GM20431 (cell line): ENCODE measurements around the gene CALML4.
"Not testable (repeated sequence)": the region's sequence is repeated elsewhere in the genome, so short reads cannot be mapped to it uniquely, and the experiment has no call there.

Experiments
- in situ Hi-C: fragments of 300-500 bp; cut with MseI, MboI; formaldehyde crosslinking; loops from one replicate; pipeline ENCODE4 v1.15.0; 2020; ENCODE audit warnings: low sequenced_read_pairs; ENCODE audit not compliant: unreplicated experiment

Gene CALML4

DNA sequence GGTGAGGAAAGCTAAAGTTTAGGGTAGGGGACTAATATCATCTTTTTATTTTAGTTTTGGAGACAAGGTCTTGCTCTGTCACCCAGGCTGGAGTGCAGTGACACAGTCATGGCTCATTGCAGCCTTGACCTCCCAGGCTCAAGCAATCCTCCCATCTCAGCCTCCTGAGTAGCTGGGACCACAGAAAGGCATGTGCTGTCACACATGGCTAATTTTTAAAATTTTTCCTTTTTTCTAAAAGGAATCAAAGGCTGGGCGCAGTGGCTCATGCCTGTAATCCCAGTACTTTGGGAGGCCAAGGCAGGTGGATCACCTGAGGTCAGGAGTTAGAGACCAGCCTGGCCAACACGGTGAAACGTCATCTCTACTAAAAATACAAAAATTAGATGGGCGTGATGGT is 20.3 kb upstream of the CALML4 start:
- in situ Hi-C loops = not testable (repeated sequence)

DNA sequence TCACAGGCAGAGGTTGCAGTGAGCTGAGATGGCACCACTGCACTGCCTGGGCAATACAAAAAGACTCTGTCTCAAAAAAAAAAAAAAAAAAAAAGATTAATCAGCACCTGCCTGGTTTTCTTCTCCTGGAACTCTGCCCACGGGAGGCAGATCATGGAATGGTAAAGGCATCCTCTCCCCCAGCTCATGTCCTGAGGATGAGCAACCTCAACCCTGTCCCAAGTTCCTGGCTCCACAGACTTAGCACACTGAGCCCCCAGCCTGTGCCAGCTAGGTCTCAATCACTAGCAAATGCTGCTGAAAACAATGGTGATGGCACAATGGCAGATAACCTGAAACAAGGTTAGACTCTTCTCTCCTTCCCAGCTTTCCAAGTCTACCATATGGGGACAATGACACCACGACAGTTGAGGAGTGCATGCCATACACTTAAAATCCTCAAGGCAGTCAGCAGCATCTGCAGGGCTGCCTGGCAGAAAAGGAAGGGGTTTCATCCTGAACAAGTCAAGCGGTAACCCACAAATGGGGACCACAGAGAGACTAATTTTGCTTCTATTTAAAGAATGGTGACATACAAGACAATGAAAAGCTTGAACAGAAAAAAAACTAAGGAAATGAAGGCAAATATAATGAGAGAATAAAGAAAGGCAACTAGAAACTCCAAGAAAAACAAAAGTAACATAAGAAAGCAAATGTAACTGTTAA is 19.6 kb upstream of the CALML4 start:
- in situ Hi-C loops = no loop called here

DNA sequence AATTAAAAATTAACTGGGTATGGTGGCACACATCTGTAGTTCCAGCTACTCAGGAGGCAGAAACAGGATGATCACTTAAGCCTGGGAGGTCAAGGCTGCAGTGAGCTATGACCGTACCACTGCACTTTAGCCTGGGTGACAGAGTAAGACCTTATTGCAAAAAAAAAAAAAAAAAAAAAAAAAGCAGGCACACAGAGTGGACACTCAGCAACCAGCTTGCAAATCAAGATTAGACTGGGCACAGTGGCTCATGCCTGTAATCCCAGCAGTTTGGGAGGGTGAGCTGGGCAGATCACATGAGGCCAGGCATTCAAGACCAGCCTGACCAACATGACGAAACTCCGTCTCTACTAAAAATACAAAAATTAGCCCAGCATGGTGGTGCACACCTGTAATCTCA is 19.0 kb upstream of the CALML4 start:
- in situ Hi-C loops = no loop called here

DNA sequence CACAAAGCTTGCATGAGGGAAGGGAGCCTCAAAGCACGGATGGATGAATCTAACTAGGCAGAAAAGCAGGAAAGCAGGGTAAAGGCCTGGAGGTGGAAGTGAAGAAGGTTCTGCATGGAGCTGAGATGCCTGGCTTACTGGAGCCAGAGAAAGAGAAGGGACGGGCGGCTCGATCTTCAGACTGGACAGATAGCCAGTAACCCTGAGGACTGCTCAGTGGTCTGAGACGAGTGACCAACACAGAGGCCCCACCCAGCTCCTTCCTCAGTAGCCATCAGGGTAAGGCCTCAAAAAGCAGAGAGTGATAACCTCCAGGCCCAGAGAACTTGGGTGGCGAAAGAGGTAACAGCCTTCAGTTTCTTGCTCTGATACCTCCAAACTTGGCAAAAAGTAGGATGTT is 18.0 kb upstream of the CALML4 start:
- in situ Hi-C loops = no loop called here

DNA sequence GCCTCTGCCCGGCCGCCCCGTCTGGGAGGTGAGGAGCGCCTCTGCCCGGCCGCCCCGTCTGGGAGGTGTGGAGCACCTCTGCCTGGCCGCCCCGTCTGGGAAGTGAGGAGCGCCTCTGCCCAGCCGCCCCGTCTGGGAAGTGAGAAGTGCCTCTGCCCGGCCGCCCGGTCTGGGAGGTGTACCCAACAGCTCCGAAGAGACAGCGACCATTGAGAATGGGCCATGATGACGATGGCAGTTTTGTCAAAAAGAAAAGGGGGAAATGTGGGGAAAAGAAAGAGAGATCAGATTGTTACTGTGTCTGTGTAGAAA is 17.3 kb upstream of the CALML4 start:
- in situ Hi-C loops = not testable (repeated sequence)

DNA sequence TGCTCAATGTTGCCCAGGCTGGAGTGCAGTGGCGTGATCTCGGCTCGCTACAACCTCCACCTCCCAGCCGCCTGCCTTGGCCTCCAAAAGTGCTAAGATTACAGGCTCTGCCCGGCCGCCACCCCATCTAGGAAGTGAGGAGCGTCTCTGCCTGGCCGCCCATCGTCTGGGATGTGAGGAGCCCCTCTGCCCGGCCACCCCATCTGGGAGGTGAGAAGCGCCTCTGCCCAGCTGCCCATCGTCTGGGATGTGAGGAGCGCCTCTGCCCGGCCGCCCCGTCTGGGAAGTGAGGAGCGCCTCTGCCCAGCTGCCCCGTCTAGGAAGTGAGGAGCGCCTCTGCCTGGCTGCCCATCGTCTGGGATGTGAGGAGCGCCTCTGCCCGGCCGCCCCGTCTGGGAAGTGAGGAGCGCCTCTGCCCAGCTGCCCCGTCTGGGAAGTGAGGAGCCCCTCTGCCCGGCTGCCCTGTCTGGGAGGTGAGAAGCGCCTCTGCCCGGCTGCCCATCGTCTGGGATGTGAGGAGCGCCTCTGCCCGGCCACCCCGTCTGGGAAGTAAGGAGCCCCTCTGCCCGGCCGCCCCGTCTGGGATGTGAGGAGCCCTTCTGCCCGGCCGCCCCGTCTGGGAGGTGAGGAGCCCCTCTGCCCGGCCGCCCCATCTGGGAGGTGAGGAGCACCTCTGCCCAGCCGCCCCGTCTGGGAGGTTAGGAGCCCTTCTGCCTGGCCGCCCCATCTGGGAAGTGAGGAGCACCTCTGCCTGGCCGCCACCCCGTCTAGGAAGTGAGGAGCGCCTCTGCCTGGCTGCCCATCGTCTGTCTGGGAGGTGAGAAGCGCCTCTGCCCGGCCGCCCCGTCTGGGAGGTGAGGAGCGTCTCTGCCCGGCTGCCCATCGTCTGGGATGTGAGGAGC is 16.6 kb upstream of the CALML4 start:
- in situ Hi-C loops = not testable (repeated sequence)

DNA sequence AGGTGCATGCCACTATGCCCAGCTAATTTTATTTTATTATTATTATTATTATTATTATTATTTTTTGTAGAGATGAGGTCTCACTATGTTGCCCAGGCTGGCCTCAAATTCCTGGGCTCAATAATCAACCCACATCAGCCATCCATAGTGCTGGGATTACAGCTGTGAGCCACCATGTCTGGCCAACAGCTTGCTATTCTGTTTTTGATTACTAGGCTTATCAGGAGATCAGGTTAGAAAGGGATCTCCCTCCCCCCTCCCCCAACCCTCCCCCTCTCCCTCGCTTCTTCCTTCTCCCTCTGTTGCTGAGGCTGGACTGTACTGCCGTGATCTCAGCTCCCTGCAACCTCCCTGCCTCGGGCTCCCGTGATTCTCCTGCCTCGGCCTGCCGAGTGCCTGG is 15.8 kb upstream of the CALML4 start:
- in situ Hi-C loops = no loop called here

DNA sequence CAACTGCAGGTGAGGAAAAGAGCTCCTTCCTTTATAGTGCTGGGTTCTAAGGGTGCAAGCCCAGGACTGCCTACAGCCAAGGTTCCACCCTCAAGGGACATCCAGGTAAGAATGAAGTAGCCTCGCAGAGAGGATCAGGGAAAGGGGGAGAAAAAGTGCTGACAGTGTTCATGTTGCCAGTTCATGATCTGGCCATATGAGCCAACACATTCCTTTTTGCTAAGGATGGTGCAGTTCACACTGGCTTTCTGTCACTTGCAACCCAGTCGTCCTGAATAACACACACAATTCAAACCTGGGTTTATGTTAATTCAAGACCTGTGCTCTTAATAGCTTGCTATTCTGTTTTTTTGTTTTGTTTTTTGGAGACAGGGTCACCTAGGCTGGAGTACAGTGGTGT is 15.4 kb upstream of the CALML4 start:
- in situ Hi-C loops = no loop called here

DNA sequence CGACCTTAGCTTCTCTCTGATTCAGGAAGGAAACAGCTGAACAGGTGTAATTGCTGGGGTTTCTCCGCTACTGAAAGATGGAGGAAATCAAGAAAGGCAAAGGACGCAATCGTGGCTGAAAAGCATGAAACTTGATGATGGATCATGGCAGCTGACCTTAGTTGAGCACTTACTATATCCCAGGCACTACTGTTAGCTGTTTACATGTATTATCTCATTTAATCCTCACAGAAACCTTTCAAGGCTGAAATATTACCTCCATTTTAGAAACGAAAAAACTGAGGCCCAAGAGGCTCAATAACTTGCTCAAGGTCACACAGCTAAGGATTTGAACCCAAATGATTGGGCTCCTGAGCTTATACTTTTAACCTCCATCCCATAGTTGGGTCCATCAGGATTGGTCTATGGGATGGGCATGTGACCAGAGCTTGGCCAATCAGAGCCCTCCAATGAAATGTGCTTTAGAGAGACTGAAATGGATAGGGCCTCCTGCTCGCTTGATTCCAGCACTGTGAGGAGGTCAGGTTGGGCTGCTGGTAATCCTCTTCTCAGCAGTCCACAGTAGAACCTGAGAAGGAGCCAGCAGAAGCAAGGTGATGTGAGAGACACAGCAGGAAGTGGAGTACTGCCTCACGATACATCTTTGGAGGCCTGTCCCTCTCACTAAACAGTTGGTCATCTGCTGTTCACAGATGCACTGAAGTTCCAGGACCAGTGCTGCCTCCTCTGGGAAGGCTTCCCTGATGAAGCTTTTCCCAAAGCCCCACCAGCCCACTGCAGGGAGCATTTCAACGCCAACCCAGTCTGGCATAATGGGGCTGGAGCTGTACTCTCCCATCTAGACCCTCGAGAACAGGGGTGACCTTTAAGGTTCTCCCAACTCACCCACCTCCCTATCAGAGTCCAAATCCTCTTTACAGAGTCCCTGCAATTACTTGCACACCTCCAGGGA is 14.0 kb upstream of the CALML4 start:
- in situ Hi-C loops = no loop called here

DNA sequence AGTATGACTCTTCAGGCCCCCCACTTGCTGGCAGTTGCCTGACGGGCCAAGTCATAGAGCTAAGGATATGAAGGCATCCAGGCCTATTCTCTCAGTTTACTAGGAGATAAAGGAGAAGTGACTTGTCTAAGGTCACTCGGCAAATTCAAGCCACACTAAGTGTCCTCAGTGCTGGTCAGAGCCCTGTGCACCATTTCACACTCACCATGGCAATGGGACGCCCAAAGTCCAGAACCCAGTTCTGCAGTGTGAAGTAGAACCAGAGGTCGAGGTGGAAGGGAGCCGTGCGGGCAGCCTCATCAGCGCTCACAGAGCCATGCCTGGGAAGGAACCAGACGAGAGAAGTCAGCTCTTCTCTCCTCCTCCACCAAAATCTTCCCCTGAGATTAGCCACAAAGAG is 13.2 kb upstream of the CALML4 start:
- in situ Hi-C loops = no loop called here

DNA sequence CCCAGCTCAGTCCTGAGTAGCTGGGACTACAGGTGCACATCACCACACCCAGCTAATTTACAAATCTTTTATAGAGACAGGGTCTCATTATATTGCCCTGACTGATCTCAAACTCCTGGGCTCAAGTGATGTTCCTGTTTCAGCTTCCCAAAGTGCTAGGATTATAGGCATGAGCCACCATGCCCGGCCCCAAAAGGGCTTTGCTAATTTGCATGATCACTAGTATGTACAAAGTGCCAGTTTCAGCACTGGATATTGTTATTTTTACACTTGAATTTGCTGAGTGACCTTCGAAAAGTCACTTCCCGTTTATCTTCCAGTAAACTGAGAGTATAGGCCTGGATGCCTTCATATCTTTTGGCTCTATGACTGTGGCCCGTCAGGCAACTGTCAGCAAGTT is 12.2 kb upstream of the CALML4 start:
- in situ Hi-C loops = no loop called here

DNA sequence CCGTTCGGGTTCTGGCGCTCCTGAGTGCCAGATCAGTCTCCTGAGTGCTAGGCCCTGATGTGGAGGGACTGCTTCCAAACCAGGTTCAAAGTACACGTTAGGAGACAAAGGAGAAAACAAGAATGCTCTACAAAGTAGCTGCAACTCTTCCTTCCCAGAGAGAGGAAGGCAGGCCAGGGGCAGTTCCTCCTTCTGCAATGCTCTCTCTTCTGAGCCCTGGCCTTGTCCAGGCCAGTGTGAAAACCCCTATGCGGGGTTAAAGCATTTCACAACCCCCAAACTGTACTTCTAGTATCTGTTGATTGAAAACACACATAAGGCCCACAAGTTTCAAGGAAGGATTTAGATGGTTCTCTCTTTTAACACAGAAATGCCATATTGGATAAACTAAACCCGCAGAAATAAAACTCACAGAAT is 9.7 kb upstream of the CALML4 start:
- in situ Hi-C loops = no loop called here

DNA sequence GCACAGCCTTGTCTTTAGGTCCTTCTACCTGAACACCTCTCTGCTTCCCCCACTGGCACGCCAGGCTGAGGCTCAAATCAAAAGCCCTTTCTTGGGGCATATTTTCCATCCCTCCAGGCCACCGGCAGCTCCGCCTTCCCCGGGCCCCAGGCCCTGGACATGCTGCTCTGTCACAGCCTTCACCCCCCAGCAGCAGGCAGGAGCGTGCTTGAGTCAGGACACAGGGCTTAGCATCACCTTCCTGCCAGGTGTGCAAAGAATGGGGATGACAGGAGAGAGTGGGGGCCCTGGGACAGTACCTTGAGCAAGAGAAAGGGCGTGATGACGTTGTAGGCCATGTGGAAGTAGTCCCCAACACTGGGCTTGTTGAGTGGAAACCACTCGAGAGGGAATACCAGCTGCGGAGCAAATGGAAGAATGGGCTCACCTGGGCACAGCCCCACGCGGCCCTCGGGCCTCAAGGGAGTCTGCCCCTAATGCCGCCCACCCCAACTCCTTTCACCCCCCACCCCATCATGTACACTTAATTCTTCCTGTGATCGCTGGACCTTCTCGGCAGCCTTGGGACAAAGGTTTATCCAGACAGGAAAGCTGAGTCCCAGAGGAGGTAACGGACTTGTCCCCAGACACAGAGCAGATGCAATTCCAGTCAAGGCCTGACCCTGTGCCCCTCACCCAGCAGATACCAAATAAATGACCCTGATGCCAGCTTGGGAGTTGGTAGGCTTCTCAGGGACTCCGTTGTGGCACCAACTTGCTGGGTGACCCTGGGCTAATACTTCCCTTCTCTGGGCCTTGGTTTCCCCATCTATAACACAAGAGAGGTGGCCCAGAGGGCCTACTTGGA is 9.1 kb upstream of the CALML4 start:
- in situ Hi-C loops = no loop called here

DNA sequence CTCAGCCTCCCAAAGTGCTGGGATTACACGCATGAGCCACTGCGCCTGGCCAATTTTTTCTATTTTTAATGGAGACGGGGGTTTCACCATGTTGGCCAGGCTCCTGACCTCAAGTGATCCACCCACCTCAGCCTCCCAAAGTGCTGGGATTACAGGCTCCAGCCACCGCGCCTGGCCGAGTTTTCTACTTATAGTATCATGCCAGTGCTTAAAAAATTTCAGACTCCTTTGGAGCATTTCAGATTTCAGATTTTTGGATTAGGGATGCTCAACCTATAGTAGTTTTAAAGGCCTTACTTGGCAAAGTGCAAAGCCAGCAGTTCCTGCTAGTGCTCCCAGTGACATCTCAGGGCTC is 8.3 kb upstream of the CALML4 start:
- in situ Hi-C loops = not testable (repeated sequence)

DNA sequence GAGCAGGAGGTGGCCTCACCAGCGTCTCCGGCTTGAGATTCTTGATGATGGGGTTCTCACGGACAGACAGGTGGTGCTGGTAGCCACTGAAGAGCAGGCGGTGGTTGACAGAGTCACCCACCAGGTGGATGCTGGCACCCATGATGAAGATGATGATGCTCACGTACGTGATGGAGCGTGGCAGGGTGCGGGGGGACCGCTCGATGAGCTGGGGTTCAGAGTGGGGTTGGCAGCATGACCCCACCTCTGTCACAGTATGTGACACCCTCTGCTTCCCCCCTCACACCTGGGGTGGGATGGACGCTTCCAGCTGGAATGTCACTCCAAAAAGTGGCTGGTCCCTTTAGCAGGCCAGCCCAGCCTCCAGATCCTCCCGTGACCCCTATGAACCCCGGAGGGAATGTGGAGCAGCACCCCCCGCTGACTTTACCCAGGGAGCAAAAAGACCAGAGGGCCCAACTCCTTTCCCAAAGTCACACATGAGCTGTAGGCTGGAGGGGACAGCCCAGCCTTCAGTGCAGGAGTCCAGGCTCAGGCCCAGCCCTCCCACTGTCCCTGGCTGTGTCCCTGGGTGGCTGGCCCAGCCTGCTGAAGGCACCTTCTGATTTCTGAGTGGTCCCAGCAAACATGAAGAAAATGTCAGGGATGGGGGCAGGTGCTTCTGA is 6.7 kb upstream of the CALML4 start:
- in situ Hi-C loops = no loop called here

DNA sequence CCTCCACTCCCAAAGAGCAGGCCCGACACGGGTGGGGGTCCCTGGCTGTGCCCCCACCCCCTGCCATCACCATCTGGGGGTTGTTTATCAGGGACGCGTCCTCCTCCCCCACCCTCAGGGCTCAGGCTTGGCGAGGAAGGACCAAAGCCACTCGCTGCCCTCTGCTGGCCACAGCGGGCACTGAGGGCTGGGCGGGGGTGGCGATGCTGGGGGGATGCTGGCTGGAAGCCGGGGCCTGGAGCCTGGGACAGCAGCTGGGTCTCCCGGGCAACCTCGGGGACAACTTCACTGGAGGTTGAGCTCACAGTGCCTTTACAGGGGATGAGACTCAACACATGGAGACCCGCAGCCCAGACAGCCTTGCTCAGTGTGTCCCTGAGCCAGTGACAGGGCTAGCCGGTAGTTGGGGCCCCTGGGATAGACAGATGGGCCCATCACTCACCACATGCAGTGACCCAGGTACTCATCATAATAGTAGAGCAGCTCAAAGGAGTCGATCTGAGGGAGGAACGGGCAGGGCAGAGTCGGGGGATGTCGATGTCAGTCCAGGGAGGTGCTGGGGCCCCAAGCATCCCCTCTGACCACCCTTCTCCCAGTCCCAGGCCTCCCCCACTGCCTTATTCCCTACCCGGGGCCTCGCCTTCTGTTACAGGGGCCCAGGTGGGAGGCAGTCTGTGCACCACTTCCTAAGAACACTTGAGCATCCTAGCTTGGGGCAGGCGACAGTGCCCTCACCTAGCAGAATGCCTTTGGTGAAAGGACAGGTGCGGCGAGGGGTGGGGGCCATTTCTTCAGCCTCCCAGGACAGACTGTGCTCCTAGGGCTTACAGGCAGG is 5.9 kb upstream of the CALML4 start:
- in situ Hi-C loops = no loop called here

DNA sequence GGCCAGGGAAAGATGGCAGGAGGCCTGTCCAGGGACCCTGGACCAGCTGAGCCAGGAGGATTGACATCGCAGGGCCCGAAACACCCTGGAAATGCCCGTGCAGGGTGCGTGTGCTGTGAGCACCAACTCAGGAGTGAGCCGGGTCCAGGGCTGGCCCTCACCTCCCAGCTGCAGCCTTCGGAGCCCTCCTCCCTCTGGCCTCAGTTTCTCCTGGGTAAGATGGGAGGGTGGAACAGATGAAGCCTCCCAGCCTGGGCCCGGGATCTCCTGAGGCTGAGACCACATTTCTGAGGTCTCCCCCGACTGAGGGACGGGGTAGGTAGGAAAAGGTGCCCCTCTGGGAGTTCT is 5.3 kb upstream of the CALML4 start:
- in situ Hi-C loops = no loop called here

DNA sequence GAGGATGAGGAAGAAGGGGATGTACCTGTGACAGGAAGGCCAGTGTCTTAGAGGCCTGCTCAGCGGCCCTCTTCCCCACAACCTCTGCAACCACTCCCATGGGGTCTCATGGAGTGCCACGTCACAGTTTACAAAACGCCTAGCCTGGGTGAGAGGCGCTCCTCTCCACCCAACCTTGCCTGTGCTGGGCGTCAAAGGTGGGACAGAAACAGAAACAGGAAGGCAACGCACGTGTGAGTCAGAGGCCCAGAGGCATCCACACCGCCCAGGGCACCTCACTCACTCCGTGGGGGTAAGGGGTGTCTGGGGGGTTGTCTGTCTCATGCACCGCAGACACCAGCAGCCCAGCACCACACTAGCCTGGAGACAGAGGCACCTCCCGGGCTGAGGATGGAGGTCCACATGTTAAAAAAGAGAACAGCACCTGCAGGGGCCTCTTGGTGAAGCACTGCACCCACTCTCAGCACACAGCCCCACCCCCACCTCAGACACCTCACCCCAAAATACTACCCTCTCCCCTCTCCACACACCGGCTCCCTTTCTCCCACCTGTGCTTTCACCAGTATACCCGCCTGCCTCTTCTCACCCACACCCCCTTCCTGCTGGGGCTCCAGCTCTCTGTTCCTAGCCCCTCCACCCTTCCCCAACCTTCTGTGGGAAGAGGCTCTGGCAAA is 4.7 kb upstream of the CALML4 start:
- in situ Hi-C loops = no loop called here
